Keratinocyte (primary cell): Measurements from ENCODE around the gene NANOS2. TPM values are rescaled to one million over a fixed set of nuclear protein-coding genes. Genes with fewer than 3 reads are reported as not detected.

Experiments used
- DNase-seq: peaks from one replicate; pipeline ENCODE4 v3.0.0-alpha.2; 2011; ENCODE audit warnings: low read depth, missing footprints, low spot score
- FAIRE-seq: peaks from 2 replicates; lab custom pipeline; 2011; peaks lifted over from hg19 to GRCh38; lab: Jason Lieb, UNC
- H2AFZ ChIP-seq: 2 replicates; pipeline ENCODE4 v1.6.0; 2012; ENCODE audit warnings: low read length, control low read depth, inconsistent platforms; ENCODE audit not compliant: control insufficient read depth
- H3K27ac ChIP-seq: 2 replicates; pipeline ENCODE4 v1.5.1; 2011; ENCODE audit warnings: low read length; ENCODE audit not compliant: control insufficient read depth, insufficient read depth
- H3K27me3 ChIP-seq: 3 replicates; pipeline ENCODE4 v1.6.0; 2011; ENCODE audit warnings: low read length; ENCODE audit not compliant: control insufficient read depth, insufficient read depth; ENCODE audit errors: extremely low read depth
- H3K36me3 ChIP-seq, 2 experiments: 2 replicates in 1 of 2; 3 replicates in 1 of 2; pipeline ENCODE4 v1.5.1; 2011; ENCODE audit warnings: low read length in 2 of 2, mild to moderate bottlenecking in 1 of 2; ENCODE audit not compliant: control insufficient read depth in 2 of 2, insufficient read depth in 2 of 2; ENCODE audit errors: extremely low read depth in 1 of 2
- H3K4me1 ChIP-seq: 3 replicates; pipeline ENCODE4 v1.5.1; 2011; ENCODE audit warnings: low read length; ENCODE audit not compliant: control insufficient read depth, insufficient read depth; ENCODE audit errors: extremely low read depth
- H3K4me2 ChIP-seq: 3 replicates; pipeline ENCODE4 v1.6.0; 2011; ENCODE audit warnings: low read depth, low read length; ENCODE audit not compliant: control insufficient read depth, insufficient read depth; ENCODE audit errors: extremely low read depth
- H3K4me3 ChIP-seq, 3 experiments: fragments of 200-600 bp in 1 of 3; sonication (generic) in 1 of 3; 2 replicates in 2 of 3; 3 replicates in 1 of 3; pipeline ENCODE4 v1.5.1; 2011 to 2016; ENCODE audit warnings: low read length in 3 of 3, mild to moderate bottlenecking in 3 of 3, control low read depth in 2 of 3, inconsistent platforms in 1 of 3, low read depth in 1 of 3, mixed read lengths in 1 of 3, mixed run types in 1 of 3, moderate library complexity in 1 of 3; ENCODE audit not compliant: control insufficient read depth in 2 of 3, insufficient read depth in 2 of 3; ENCODE audit errors: extremely low read depth in 1 of 3
- H3K79me2 ChIP-seq: 2 replicates; pipeline ENCODE4 v1.6.0; 2012; ENCODE audit warnings: low read length; ENCODE audit not compliant: control insufficient read depth, insufficient read depth
- H3K9ac ChIP-seq: 3 replicates; pipeline ENCODE4 v1.6.0; 2011; ENCODE audit warnings: low read length; ENCODE audit not compliant: control insufficient read depth, insufficient read depth; ENCODE audit errors: extremely low read depth
- H3K9me1 ChIP-seq: 3 replicates; pipeline ENCODE4 v1.6.0; 2011; ENCODE audit warnings: low read length; ENCODE audit not compliant: control insufficient read depth, insufficient read depth; ENCODE audit errors: extremely low read depth
- H3K9me3 ChIP-seq: 2 replicates; pipeline ENCODE4 v1.5.1; 2012; ENCODE audit warnings: low read depth, low read length; ENCODE audit not compliant: control insufficient read depth
- H4K20me1 ChIP-seq: 3 replicates; pipeline ENCODE4 v1.6.0; 2011; ENCODE audit warnings: low read length; ENCODE audit not compliant: control insufficient read depth, insufficient read depth; ENCODE audit errors: extremely low read depth
- CTCF ChIP-seq, 3 experiments: IDR thresholded peaks in 1 of 3; conservative IDR thresholded peaks in 1 of 3; optimal IDR thresholded peaks in 1 of 3; 2 replicates in 2 of 3; 3 replicates in 1 of 3; pipeline versions ENCODE3 to v1.5.1; 2011; ENCODE audit warnings: low read length in 3 of 3, mild to moderate bottlenecking in 3 of 3, moderate library complexity in 2 of 3, control low read depth in 1 of 3, inconsistent platforms in 1 of 3; ENCODE audit not compliant: insufficient read depth in 2 of 3; ENCODE audit errors: extremely low read depth in 1 of 3
- EZH2 ChIP-seq: IDR thresholded peaks from one replicate; pipeline ENCODE4 v1.6.1; 2012; ENCODE audit warnings: inconsistent platforms, mild to moderate bottlenecking, low read length, moderate library complexity
- dilution Hi-C: fragments of 300-500 bp; cut with MboI; formaldehyde crosslinking; loops from one replicate; pipeline ENCODE4 v1.7.0; 2020; ENCODE audit warnings: low sequenced_read_pairs; ENCODE audit not compliant: extremely low pct_ligation_motif_present
- polyA plus RNA-seq, 5 experiments: library from polyadenylated mRNA; depleted of rRNA in 3 of 5; stranded (reverse) in 3 of 5; stranded (forward) in 1 of 5; unstranded in 1 of 5; fragments of >200 nt; gene quantifications; 1 replicate in 1 of 5; 2 replicates in 3 of 5; 3 replicates in 1 of 5; pipeline versions ENCODE4 v1.2.1 to v1.2.3, GENCODE V29; 2011 to 2012; ENCODE audit warnings: missing spikeins in 2 of 5, low read depth in 1 of 5, low replicate concordance in 1 of 5

The NANOS2 gene
- polyA plus RNA-seq, 1 donor (not counting 4 experiments of a cell fraction or from before 2014, with no cell fraction given), result not detected

GRCh38 chr19:45960595-45961235 lies 46.1 kb upstream of the NANOS2 start:
- H4K20me1 ChIP-seq, result no peaks in the 10 kb centered on the region
- H3K79me2 ChIP-seq, result no peaks in the 10 kb centered on the region
- no peaks in the 10 kb centered on the region for H3K9me3 ChIP-seq
- DNase-seq (no peak), FAIRE-seq (no peak)
- H3K4me1 ChIP-seq, result peaks cover 9% of the 10 kb centered on the region
- TF ChIP-seq EZH2 (no peak), CTCF (optimal IDR thresholded peaks at IDR 0.05 in 1 of 3, IDR thresholded peaks at IDR 0.05 in 1 of 3, conservative IDR thresholded peaks at IDR 0.05 in 1 of 3; ENCODE audit: extremely low read depth in 1 of 3, insufficient read depth in 2 of 3, low read length in 3 of 3) (peak in 2 of 3 experiments; percentile 20 to 43)
- H3K4me3 ChIP-seq, result no peak overlapping the region
- no peaks in the 10 kb centered on the region for H3K36me3 ChIP-seq
- H3K9ac ChIP-seq, result no peak overlapping the region
- dilution Hi-C loops, result no loop called here
- H3K27me3 ChIP-seq, result peaks cover 32% of the 10 kb centered on the region
- no peak overlapping the region for H2AFZ ChIP-seq
- H3K27ac ChIP-seq, result no peak overlapping the region
- H3K9me1 ChIP-seq, result no peaks in the 10 kb centered on the region
- H3K4me2 ChIP-seq, result no peak overlapping the region

DNA sequence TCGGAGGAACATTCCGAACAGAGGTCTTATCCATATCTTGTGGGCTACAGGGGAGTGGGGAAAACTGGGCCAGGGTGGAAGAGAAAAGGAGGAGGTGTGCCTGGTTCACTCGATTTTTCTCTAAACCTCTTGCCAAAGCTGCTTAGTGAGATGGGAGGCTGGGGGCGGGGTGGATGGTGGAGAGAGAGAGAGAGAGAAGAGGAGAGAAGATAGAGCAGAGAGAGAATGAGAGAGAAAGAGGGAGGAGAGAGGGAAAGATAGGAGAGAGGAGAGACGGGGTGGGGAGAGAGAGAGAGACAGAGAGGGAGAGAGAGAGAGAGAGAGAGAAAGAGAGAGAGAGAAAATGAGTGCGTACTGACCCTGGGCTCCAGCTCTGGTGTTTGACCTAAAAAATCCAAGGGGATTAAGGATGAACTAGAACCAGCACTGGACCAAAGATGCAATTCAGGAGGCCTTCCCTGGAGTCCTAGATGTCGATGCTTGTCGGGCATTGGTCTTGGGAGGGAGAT lies 45.0 kb upstream of the NANOS2 start:
- Histone ChIP-seq H3K9me3 (no peaks in the 10 kb centered on the region), H3K4me3 (no peak overlapping the region), H3K9ac (no peak overlapping the region), H3K36me3 (no peaks in the 10 kb centered on the region), H3K27me3 (peaks cover 32% of the 10 kb centered on the region), H3K27ac (no peak overlapping the region), H2AFZ (no peak overlapping the region), H3K9me1 (no peaks in the 10 kb centered on the region), H3K79me2 (no peaks in the 10 kb centered on the region), H3K4me2 (no peak overlapping the region), H3K4me1 (peaks cover 15% of the 10 kb centered on the region), H4K20me1 (no peaks in the 10 kb centered on the region)
- FAIRE-seq, result no peak
- dilution Hi-C loops, result no loop called here
- no peak for DNase-seq
- TF ChIP-seq EZH2, result no peak
- no peak for TF ChIP-seq CTCF (optimal IDR thresholded peaks at IDR 0.05 in 1 of 3, IDR thresholded peaks at IDR 0.05 in 1 of 3, conservative IDR thresholded peaks at IDR 0.05 in 1 of 3; ENCODE audit: extremely low read depth in 1 of 3, insufficient read depth in 2 of 3, low read length in 3 of 3)
